AG09319 (cell line): ENCODE data around the gene CYTIP.

Experiments used
- DNase-seq: peaks from one replicate; pipeline ENCODE4 v3.0.0-alpha.2; 2010; ENCODE audit warnings: low read depth; ENCODE audit errors: extremely low read depth
- CTCF ChIP-seq: IDR thresholded peaks from 2 replicates; pipeline ENCODE4 v1.5.1; 2011; ENCODE audit warnings: low read depth, mild to moderate bottlenecking, inconsistent platforms, low read length, moderate library complexity

CYTIP gene

GRCh38 chr2:157442636-157443035 lies 1.3 kb downstream of the CYTIP start:
- no peak for DNase-seq
- TF ChIP-seq CTCF = no peak

GRCh38 chr2:157442191-157442590 lies 1.7 kb downstream of the CYTIP start:
- TF ChIP-seq CTCF = no peak
- no peak for DNase-seq

GRCh38 chr2:157441072-157441454 lies 2.8 kb downstream of the CYTIP start:
- DNase-seq = no peak
- TF ChIP-seq CTCF = no peak

GRCh38 chr2:157440404-157441071 lies 3.4 kb downstream of the CYTIP start:
- TF ChIP-seq CTCF = no peak
- DNase-seq = no peak

- no peak for DNase-seq
- no peak for TF ChIP-seq CTCF
Measured at GRCh38 chr2:157439824-157440186, 4.1 kb downstream of the CYTIP start.

- no peak for TF ChIP-seq CTCF
- no peak for DNase-seq
Measured at GRCh38 chr2:157438863-157439823, 4.7 kb downstream of the CYTIP start.

- peak; percentile 8 for DNase-seq
Measured at GRCh38 chr2:157433394-157433793, 10.5 kb downstream of the CYTIP start.

More at GRCh38 chr2:157433394-157433793, 10.5 kb downstream of the CYTIP start:
- TF ChIP-seq CTCF = no peak
